ENCODE data around the gene CHCHD4.

DNA sequence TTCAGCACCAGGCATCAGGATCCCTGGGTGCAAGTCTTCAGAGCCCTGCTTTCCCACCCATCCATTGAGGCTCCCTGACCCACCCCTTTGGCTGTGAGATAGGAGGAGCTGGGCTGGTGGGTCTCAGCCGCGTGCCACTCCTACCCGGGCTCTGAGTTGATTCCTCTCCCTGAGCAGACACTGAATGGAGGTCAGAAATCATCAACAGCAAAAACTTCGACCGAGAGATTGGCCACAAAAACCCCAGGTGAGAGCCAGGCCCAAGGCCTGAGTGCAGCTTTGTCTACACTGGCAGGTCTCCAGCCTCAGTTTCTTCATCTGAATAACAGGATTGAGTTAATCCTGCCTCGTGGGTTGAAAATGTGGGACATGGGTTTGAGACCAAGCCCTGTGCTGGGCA is 8.0 kb upstream of the CHCHD4 start:
- TF ChIP-seq EZH2 (IDR thresholded peaks at IDR 0.05) (no peak), POLR2AphosphoS5 (IDR thresholded peaks at IDR 0.05; ENCODE audit: borderline replicate concordance, low read depth, low read length) (no peak)
